Kidney capillary endothelial cell (primary cell): ENCODE measurements around the gene PTEN.
"Not testable (repeated sequence)": the region's sequence is repeated elsewhere in the genome, so short reads cannot be mapped to it uniquely, and the experiment has no call there.

Experiments used
- DNase-seq: peaks from one replicate; pipeline ENCODE4 v3.0.0-alpha.2; 2018; ENCODE audit warnings: low spot score

PTEN gene

DNA sequence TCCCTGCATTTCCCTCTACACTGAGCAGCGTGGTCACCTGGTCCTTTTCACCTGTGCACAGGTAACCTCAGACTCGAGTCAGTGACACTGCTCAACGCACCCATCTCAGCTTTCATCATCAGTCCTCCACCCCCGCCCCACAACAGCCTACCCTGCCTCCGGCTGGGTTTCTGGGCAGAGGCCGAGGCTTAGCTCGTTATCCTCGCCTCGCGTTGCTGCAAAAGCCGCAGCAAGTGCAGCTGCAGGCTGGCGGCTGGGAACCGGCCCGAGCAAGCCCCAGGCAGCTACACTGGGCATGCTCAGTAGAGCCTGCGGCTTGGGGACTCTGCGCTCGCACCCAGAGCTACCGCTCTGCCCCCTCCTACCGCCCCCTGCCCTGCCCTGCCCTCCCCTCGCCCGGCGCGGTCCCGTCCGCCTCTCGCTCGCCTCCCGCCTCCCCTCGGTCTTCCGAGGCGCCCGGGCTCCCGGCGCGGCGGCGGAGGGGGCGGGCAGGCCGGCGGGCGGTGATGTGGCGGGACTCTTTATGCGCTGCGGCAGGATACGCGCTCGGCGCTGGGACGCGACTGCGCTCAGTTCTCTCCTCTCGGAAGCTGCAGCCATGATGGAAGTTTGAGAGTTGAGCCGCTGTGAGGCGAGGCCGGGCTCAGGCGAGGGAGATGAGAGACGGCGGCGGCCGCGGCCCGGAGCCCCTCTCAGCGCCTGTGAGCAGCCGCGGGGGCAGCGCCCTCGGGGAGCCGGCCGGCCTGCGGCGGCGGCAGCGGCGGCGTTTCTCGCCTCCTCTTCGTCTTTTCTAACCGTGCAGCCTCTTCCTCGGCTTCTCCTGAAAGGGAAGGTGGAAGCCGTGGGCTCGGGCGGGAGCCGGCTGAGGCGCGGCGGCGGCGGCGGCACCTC is at the start of gene PTEN, which contains the start of gene KLLN:
Gene PTEN (plus strand): TSS at position 573 of the 891 bp plus-strand sequence. CDS start 845 bp downstream, outside the sequence.
Gene KLLN (minus strand): TSS at position 481 of the 891 bp plus-strand sequence. CDS start 1,046 bp downstream, outside the sequence.
- DNase-seq, result peak; percentile 83

DNA sequence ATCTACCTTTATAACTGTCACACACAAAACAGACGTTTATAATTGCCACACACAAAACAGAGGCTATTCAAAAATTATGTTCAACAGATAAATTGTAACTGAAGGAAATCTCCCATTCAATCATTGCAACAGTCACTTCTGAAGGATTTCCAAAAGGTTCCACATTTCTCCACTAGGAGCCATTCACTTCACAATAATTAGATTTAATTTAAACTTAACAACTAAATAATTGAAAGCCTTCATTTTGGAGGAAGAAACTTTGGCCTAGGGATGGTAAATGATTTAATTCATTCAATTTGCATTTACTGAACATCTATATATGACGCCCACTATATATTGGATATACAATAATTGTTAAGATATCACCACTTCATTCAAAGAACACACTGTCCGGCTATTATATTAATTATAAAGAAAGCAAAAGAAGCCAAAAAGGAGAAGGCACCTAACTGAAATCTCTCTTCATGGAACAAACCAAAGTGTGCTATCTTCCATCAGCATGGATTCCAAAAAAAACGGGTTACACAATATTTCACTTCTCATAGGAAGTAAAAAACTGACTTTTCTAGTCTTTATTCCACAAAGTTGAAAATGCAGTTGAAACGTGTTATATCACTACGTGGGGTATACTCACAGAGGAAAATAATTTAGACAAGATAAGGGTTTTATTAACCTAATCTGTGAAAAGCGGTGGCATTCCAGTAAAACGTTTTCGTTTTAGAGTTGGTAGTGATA is 47.1 kb upstream of the PTEN start:
- DNase-seq, result no peak

DNA sequence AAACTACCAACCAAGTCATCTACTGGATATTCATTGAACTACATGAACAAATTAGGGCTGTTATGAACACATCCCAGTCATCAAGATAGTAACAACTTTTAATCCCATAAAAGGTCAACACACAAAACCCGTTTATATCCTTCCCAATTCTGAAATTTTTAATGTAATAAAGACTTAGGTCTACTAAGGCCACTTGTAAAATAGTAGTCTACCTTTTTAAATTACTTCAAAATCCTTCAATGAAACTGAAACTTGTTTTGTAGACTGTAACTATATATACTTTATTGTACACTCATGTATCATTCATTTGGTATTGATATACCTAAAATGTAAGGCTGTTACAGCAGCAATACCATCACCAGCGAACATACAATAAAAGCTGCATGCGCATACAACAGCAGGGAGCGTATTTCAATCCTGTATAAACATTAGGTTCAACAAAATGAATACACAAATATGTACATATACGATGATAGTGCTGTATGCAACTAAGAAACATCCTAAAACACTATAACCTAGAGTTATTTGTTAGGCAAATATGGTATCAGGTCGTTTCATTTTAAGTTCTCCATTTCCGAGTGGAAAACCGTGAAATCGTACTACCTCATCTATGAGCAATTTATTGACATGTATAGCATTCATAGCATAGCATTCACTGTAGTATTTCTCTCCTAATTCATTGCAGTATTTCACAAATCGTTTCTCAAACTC is 46.4 kb upstream of the PTEN start:
- DNase-seq, result peak; percentile 15

DNA sequence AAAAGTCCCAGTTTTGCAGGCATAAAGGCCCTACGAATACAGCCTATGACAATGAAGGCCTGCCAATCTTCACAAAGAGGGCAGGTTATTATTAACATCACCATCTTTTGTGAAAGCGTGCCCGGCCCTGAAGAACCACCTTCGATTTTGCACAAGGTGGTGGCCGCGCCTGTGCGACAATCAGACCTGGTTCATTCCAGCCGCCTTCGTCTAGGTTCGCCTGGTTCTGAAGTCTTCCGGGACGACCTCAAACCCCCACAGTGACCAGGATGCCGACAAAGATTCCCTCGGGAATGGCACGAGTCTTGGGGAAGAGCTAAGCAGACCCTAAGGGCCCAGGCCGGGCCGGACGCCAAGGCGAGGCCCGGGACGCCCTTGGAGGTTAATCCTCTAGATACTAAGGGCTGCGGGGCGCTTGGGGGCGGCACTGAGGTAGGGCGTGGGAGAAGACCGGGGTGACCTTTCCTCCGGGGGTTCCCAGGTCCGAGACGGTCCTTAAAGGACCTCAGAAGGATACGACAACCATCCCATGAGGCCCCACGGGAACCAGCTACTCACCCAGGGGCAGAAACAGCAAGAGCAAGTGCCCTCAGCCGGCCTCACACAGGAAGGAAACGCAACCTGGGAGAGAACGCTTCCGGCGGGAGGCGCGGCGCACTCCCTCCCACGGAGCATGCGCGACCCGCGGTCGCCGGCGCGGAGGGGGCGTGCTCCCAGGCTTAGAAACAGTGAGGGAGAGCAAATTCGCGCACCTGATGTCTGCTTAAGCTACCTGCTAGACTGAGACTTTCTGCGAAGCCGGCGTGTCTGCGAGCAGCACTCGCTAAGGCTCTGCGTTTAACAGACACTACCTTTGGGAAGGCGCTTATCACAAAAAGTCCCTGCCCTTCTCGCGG is 45.6 kb upstream of the PTEN start, which contains the start of gene ATAD1:
Gene ATAD1 (minus strand): TSS at position 618 of the 896 bp plus-strand sequence. CDS start 3,627 bp downstream, outside the sequence.
- peak; percentile 75 for DNase-seq

DNA sequence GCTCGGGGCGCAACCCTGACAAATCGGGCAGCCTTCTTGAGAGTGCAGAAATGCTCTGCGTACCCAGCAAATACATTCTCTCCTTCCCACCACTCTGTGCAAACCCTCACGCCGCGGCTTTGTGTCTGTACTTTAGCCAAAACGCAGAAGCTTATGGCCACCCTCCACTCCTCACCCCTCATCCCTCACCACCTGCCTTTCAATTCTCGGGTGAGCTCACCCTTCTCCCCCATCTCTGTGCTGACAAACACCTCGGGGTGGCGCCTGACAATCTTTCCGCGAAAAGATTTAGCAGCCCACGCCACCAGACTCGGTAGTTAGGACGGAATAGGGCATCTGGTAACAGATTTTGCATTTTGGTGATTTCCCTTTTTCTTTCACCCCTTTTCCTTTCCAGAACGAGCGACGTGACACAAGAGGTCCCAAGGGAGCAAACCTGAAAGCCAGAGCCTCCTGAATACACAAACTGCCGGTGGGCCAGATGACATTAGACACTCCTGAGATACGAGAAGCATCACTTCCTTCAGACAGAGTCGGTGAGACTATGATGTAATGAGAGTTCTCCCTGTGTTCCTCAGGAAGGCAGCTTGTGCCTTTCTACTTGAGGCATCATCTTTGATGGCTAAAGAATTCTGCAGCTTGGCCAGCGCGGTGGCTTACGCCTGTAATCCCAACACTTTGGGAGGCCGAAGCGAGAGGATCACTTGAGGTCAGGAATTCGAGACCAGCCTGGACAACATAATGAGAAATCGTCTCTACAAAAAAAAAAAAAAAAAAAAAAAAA is 44.7 kb upstream of the PTEN start:
- no peak for DNase-seq

DNA sequence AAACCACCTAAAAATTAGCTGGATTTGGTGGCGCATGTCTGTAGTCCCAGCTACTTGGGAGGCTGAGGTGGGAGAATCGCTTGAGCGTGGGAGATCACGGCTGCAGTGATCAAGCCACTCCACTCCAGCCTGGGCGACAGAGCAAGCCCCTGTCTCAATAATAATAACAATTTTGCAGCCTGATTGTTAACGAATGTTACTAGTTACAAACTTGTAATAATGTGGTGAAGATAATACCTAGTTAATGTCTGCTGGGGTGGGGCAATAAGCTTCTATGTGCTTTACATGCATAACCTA is 44.2 kb upstream of the PTEN start:
- no peak for DNase-seq

DNA sequence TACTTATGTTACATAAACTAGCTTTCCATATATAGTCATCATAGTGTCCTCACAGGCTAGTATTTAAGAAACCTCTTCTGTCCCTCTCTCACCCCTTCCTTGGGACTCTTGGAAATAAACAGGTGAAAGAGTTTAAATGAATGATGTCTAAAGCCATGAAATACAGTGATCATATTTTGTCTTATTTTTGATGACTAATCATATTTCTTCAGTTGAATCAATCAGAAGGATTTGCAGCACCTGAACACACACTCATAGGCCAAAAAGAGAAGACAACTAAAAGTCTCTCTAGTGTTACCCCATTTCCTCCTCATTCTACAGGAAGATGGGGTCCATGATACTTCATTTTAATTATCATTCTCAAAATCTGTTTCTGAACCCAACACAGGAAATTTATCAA is 36.8 kb upstream of the PTEN start:
- DNase-seq, result no peak

DNA sequence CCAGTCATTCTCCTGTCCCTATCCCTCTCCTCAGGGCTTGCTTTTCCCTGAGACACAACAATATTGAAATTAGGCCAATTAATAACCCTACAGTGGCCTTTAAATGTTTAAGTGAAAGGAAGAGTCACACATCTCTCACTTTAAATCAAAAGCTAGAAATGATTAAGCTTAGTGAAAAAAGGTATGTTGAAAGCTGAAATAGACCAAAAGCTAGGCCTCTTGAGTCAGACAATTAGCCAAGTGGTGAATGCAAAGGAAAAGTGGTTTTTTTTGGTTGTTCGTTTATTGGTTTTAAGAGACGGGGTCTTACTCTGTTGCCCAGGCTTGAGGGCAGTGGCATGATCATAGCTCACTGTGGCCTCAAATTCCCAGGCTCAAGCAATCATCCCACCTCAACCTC is 35.7 kb upstream of the PTEN start:
- DNase-seq, result no peak

DNA sequence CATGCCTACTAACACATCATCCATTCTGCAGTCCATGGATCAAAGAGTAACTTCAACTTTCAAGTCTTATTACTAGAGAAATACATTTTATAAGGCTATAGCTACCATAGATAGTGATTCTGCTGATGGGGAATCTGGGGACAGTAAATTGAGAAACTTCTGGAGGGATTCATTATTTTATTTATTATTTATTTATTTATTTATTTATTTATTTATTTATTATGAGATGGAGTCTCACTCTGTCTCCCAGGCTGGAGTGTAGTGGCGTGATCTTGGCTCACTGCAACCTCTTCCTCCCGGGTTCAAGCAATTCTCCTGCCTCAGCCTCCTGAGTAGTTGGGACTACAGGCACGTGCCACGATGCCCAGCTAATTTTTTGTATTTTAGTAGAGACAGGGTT is 34.4 kb upstream of the PTEN start:
- DNase-seq, result not testable (repeated sequence)

DNA sequence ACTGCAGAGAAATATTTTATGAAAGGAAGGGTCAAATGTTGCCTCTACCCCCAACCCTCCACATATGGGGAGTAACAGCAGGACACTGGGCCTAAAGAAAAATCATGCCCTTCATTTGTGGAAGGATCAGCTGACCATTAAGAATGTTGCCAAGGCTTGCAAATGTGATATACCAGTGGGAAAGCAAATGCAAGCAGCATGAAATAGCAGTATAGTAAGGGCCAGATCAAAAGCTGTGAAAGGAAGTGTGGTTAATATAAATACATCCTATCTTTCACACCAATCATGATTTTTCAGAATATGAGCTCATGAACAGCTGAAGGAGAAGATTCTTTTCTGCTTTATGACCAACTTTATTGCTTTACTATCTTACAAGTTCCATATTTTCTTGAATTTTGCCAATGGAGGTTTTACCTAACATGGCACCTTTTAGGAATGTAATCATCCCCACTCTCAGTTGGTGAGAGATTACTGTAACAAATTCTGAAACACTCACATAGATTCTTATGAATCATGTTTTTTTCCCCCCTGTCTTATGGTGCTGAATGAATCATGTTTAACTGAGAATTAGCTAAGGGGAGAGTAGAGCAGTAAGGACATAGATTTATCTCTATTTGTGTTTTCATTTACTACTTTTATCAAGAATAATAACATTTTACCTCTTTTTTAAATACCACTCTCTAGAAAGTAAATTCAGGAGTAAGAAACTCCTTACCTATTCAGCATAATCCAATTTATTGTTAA is 33.3 kb upstream of the PTEN start:
- no peak for DNase-seq

DNA sequence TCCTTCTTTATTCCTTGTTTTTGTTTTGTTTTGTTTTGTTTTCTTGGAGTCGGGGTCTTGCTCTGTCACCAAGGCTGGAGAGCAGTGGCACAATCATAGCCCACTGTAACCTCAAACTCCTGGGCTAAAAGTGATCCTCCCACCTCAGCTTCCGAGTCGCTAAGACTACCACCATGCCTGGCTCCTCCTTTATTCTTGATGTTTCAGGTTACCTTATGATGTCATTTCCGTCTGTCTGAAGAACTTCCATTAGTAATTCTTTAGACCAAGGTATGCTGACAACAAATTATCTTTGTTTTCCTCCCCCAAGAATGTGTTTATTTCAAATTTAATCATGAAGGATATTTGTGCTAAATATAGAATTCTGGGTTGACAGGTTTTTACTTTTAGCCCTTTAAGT is 27.3 kb upstream of the PTEN start:
- no peak for DNase-seq

DNA sequence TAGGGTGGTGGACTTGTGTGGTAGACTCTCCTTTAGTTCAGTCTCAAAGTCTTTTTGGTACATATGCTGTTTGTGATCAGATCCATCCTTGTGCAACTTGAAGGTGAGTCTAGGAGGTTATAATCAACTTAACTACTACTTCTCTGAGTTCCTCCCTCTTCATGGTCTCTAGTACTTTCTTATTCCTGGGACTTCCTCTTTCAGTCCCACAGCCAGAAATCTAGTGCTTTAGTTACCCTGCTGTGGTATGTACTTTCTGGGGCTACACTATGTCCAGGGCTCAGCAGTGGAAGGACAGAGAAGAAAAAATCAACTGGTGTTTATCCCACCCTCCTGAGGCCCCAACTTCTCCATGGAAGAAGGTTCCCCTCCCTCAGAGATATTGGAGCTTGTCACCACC is 26.0 kb upstream of the PTEN start:
- no peak for DNase-seq

DNA sequence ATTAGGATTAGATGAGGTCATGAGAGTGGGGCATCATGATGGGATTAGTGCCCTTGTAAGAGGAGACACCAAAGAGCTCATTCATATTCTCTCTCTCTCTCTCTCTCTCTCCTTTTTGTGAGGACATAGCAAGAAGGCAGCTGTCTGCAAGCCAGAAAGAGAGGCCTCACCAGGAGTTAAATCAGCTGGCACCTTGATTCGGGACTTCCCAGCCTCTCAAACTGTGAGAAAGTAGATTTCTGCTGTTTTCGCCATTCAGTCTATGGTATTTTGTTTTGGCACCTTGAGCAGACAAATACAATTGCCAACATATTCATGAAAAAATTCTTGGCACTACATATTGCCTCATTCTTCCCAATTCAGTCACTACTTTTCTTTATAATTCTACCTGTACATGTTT is 24.8 kb upstream of the PTEN start:
- DNase-seq, result no peak

DNA sequence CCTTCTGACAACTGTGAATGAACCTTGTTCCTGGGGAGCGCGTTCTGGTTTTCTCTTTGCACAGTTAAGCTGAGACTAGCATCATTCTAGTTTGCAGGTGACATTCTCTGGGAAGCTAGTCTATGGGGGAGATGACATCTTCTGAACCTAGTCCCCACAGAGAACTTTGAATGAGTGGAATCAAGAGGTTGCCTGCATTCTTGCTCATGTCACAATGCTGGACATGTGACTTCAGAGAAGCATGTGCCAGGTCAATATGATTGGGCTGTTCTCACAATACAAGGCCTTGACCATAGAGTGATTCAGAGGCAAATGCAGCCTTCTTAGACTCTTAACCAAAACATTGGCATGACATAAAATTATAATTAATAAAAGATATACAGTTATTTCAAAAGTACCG is 22.2 kb upstream of the PTEN start:
- DNase-seq, result no peak

DNA sequence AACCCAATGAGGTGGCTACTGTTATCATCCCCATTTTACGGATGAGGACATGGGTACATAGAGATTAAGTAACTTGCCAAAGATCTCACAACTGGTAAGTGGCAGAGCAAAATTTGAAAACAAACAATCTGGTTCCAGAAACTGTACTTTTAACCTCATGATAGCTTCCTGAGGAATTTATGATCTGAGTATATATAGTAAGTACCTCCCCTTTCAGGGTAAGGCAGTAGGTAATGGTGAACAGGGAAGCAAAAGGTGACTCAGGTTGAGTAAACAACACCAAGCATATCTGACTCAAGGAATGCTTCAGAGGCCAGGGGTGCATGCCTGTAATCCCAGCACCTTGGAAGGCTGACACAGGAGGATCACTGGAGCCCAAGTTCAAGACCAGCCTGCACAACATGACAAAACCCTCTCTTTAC is 21.2 kb upstream of the PTEN start:
- DNase-seq, result no peak

DNA sequence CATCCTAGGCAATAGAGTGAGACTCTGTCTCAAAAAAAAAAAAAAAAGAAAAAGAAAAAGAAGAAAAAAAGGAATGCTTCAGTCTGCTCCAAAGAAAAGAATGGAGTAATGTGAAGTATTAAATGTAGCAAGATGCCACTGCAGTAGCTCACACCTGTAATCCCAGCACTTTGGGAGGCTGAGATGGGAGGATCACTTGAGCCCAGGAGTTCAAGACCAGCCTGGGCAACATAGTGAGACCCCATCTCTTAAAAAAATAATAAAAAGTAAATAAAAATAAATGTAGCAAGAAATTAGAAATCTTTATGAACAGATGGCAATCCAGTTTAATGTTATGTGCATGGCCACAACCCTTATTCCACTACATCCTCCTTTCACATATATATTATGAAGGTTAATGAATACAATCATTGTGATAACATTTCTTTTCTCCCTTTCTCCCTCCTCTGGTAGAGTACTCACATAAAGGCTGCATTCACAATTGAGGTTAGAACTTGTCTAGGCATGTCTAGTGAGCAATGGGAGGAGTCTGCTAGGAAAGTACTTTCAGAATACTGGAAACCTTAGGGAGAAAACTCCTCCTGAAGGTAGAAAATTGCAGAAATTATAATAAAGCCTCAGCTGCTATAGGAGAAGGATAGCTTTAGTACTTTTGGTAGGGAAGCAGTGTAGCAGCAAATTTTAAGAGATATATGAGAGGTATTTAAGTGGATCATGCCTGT is 20.5 kb upstream of the PTEN start:
- no peak for DNase-seq

DNA sequence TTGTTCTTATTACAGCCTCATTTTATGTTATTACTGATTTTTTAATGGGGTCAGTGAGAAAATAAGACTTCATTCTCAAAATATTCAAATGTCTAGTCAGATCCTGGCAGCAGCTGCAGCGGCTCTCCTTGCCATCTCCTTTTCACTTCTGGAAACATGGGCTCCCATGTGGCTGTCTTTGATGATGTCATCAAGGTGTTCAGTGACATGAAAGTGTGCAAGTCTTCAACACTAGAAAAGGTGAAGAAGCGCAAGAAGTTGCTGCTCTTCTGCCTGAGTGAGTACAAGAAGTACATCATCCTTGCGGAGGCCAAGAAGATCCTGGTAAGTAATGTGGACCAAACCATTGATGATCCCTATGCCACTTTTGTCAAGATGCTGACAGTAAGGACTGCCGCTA is 19.7 kb upstream of the PTEN start:
- no peak for DNase-seq

DNA sequence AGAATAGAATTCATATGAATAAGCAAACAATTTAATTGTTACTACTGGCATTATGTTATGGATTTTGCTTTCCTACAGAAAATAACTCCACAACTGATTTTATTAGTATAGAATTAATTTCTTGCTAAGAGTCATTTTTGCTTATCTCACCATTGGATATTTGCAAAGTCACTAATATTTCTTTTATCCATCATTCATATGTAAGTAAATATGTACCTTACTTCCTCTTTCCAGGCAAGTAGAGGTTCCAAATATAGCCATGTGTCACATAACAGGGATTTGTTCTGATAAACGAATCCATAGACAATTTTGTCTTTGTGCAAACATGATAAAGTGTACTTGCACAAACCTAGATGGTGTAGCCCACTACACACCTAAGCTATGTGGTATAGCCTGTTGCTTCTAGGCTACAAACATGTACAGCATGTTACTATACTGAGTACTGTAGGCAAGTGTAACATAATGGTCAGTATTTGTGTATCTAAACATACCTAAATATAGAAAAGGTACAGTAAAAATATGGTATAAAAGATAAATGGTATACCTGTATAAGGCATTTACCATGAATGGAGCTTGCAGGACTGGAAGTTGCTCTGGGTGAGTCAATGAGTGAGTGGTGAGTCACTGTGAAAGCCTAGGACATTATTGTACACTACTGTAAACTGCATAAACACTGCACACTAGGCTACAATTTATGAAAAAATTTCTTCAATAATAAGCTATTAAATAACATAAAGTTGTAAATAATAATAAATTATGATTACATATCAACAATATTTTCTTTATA is 18.4 kb upstream of the PTEN start:
- DNase-seq, result peak; percentile 29

DNA sequence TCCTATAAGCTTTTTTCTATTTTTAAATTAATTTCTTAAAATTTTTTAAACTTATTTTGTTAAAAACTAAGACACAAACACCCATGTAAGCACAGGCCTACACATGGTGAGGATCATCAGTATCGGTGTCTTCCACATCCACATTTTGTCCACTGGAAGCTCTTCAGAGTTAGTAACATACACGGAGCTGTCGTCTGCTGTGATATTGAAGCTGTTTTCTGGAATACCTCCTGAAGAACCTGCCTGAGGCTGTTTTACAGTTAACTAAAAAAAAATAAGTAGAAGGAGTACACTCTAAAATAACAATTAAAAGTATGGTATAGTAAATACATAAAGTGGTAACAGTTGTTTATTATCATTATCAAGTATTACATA is 17.8 kb upstream of the PTEN start:
- no peak for DNase-seq
